HG02981 (cell line): ENCODE data around the gene IWS1.
"Not testable (repeated sequence)": the region's sequence is repeated elsewhere in the genome, so short reads cannot be mapped to it uniquely, and the experiment has no call there.

ENCODE experiments used
- ATAC-seq: cut with Tn5 transposase; IDR thresholded peaks from one replicate; pipeline ENCODE4 v1.9.1; 2021; ENCODE audit warnings: mild to moderate bottlenecking, moderate library complexity; ENCODE audit not compliant: unreplicated experiment

Gene IWS1

GRCh38 chr2:127530245-127531140 is 4.2 kb upstream of the IWS1 start:
- ATAC-seq: no peak

DNA sequence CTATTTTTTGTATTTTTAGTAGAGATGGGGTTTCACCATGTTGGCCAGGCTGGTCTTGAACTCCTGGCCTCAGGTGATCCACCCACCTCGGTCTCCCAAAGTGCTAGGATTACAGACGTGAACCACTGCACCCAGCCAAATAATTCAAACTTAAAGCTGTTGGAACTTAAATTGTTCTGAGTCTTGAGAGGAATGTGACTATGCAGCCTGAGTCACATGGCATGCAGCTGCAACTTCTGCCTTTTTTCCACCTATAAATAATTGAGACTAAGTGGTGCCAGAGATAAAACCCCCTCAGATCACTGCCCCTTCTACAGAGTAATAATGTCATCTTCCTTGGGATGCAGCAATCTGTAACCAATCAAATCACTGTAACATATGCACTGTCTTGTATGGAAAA is 3.1 kb upstream of the IWS1 start:
- not testable (repeated sequence) for ATAC-seq

GRCh38 chr2:127528487-127528886 is 2.2 kb upstream of the IWS1 start:
- ATAC-seq: no peak

GRCh38 chr2:127527001-127527804 is 914 bp upstream of the IWS1 start:
- peak; percentile 7 for ATAC-seq

DNA sequence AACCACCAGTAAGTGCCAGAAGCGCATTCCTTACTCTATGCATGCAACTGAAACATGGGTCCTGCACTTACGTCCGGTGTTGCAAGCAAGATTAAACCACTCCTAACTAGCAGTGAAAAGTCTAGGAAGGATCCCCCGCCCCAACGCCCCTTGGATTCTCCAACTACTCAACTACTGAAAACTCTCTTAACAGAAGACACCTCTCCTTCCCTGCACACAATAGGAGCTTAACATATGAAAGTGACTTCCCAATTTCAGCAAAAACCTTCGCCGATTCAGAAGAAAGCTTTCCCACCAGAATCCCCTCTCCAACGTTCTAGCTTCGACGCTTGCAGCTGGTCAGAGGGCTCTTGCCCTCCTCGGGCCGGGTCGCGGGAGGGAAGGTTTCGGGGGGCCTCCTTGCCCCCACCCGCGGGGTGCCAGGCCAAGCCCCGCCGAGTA is 578 bp downstream of the IWS1 start:
- no peak for ATAC-seq

DNA sequence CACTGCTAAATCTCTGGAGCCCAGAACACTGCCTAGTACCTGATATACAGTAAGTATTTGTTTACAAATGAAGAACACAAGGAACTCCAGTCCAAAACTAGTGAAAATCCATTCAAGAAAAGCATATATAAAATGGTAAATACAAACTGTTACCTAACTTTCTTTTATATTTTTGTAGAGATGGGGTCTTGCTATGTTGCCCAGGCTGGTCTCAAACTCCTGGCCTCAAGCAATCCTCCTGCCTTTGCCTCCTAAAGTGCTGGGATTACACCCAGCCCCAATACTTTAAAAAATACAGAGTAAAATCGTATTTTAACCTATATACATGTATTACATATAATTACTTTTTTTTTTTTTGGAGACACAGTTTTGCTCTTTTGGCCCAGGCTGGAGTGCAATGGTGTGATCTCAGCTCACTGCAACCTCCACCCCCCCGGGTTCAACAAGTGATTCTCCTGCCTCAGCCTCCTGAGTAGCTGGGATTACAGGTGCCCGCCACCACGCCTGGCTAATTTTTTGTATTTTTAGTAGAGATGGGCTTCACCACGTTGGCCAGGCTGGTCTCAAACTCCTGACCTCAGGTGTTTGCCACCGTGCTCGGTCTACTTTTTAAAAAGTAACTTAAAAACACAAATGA is 2.0 kb downstream of the IWS1 start:
- not testable (repeated sequence) for ATAC-seq

DNA sequence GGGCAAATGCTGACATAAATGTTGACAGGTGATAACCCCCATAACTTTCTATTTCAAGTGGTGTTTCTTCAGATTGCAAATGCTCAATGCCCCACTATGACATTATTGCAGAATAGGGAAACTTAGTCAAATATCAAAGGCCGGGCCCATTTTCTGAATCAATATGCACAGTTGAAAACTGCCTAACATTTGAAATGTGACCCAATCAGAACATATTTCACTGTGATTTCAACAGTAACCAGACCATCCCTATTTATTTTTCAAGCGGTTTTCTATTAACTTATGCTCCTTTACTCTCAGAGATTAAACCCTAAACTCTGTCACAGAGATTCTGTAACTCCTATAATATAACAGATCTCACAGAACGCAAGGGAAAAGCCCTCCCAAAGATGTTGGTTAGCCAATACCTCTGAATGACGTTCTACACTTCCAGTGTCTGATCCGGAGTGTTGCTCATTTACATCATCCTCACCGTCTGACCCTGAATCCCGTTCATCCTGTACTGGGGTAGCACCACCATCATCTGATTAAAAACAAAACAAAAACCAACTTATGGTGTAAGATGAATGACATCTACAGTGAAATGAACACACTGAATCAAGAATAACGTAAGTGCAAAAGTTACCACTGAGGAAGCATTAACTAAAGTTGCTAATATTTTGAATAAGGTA is 2.9 kb downstream of the IWS1 start:
- no peak for ATAC-seq

DNA sequence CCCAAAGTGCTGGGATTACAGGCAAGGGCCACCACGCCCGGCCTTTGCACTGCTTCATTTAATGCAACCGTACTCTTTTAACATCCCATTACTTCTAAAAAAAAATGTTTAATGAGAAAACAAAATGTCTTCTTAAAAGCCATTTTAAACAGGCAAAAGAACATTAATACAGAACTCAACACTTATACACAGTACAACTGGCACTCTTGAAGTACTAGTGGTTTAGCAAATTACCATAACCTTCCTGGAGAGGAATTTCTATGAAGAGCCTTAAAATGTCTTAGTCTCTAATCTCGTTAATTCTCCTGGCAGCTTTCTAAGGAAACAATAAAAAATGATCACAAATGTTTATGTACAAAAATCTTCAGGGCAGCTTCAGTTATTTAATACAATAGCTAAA is 5.9 kb downstream of the IWS1 start:
- no peak for ATAC-seq

GRCh38 chr2:127517465-127517864 is 8.8 kb downstream of the IWS1 start:
- no peak for ATAC-seq

GRCh38 chr2:127516041-127516762 is 10.1 kb downstream of the IWS1 start:
- no peak for ATAC-seq

DNA sequence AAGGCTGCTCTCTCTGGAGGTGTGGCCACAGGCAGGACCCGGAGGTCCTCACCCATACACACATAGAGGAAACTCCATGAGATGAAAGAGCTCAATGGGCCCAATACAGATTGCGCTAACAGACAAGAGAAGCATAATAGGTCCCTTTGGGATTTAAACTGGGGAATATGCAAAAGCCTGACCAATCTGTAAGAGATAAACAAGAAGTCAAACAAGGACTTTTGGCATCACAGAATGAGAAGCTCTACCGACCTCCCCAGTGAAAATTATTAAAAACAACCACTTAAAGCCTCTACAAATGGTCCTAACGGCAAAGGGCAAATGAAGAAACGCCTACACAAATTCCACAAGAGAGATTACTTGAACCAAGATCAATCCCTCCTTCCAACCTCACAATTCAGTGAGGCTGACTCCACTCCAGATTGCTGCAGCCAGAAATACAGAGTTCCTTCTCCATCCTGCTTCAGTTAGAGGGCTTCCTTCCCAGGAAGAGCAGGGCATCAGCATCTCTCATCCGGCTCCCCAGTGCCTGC is 10.8 kb downstream of the IWS1 start:
- no peak for ATAC-seq

DNA sequence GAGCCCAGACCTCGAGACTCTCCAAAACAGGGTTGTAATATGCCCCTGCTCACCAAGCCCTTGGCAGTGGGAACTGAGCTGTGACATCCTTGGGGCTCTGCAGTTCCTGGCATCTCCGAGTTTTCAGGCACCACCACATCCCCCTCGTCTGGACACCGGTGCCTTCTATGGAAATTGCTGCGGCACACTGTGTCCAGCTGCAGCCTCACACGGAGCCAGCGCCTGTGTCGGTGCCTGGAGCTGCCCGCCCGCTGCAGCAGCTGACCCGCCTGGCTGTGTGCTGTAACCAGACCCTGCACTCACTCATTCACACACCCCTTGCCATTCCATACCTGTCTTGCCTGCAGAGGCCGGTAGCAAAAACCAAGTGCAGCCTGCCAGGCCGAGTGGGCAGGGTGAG is 11.8 kb downstream of the IWS1 start:
- no peak for ATAC-seq

- no peak for ATAC-seq
These were observed 12.2 kb downstream of the IWS1 start for GRCh38 chr2:127514076-127514475.

- no peak for ATAC-seq
These were observed 13.9 kb downstream of the IWS1 start for GRCh38 chr2:127512362-127512761.

DNA sequence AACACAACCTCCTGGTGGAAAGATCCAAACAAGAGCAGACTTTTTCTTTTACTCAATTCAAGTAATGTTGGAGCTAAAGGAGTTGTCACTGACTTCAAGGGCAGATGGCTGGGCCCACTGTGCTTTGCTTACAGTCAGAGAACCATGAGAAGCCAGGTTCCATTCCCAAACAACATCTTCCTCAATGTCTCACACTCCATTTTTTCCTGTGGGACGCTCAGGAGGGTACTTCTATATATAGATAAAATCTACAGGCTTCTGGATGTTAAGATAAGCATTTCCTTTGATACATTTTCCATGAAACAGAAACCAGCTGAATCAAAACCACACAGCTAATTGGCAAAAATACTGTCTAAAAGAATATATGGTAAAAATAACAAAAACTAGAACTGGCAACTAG is 14.4 kb downstream of the IWS1 start:
- no peak for ATAC-seq

DNA sequence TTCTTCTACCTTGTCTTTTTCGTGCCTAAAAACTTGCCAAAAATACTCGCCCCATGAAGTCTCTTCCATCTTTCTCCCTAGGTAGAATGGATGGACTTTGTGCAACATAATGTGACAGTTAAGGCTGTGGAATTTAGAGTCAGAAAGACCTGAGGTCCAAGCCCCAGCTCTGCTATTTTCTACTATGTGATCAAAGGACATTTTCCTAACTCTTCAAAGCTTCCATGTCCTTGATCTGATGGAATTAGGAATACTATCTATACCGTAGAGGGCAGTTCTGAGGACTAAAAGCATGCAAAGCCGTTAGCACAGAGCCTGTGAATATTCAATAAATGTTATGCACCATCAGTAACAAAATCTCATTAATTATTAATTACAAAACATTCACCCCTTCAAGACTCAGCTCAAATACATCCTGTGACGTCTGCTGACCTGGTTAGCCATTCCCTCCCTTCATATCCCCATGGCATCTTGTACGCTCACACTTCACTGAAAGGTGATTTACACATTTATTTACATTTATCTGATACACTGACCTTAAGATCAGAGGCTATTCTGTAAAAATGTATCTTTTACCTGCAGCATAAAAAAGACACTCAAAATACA is 15.1 kb downstream of the IWS1 start:
- ATAC-seq: no peak

DNA sequence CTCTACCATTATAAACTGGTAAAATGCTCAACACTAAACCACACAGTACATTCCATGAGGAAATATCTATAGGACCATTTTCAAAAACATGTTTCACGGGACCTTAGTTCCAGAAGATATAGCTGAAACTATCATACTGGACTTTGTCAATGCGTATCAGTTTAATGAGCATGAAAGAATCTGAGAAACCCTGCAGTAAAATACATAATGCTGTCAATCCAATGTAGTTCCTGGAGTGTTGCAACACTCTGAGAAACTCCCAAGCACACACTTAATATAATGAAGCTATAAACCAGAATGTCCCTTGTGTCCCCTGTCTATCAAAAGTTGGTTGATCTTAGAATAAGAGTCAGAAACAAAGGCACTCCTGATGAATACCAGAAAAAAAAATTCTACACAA is 16.2 kb downstream of the IWS1 start:
- no peak for ATAC-seq

DNA sequence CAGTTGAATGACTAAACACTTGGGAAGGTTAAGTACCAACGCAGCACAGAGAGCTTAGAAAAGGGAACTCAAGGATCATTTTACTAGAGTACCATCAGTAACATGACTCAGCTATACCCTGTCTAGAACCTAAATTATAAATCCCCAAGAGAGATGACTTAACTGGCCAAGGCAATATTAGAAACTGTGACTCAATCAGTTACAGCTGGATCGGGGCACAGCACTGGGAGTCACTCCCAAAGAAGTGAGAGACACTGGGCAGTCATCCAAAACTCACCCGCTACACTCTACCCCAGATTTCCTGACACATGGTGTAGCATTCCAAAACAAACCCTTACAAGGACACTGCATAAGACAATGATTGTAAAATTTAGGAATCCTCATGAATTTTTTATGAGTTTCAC is 17.7 kb downstream of the IWS1 start:
- ATAC-seq: no peak

GRCh38 chr2:127508023-127508630 is 18.2 kb downstream of the IWS1 start:
- ATAC-seq: no peak
